SJCRH30 (cell line): ENCODE results near the gene PTCD2. TPM values are rescaled to one million over a fixed set of nuclear protein-coding genes. Genes with fewer than 3 reads are reported as not detected.
A peak's percentile ranks its signal among the peaks of the same experiment; 100 is the strongest.

Experiments
- DNase-seq, 2 experiments: peaks; one replicate each; pipeline ENCODE4 v3.0.0-alpha.2; 2015 to 2020
- H3K27ac ChIP-seq: fragments of 250-450 bp; sonication (Bioruptor Pico); 2 replicates; pipeline ENCODE4 v1.5.1; 2020; ENCODE audit warnings: mild to moderate bottlenecking, moderate library complexity
- H3K27me3 ChIP-seq: fragments of 250-450 bp; sonication (Bioruptor Pico); 2 replicates; pipeline ENCODE4 v1.5.1; 2020; ENCODE audit warnings: mild to moderate bottlenecking, moderate library complexity
- H3K36me3 ChIP-seq: fragments of 250-450 bp; sonication (Bioruptor Pico); 2 replicates; pipeline ENCODE4 v1.5.1; 2020; ENCODE audit warnings: mild to moderate bottlenecking, moderate library complexity
- H3K4me1 ChIP-seq: fragments of 250-450 bp; sonication (Bioruptor Pico); 2 replicates; pipeline ENCODE4 v1.5.1; 2020; ENCODE audit warnings: mild to moderate bottlenecking, moderate library complexity
- H3K4me3 ChIP-seq: fragments of 250-450 bp; sonication (Bioruptor Pico); 2 replicates; pipeline ENCODE4 v1.5.1; 2020; ENCODE audit warnings: mild to moderate bottlenecking, moderate library complexity
- H3K9me3 ChIP-seq: fragments of 250-450 bp; sonication (Bioruptor Pico); replicated peaks from 2 replicates; pipeline ENCODE4 v1.5.1; 2020; ENCODE audit warnings: mild to moderate bottlenecking, moderate library complexity
- total RNA-seq: library from RNA; depleted of rRNA; stranded (reverse); fragments of >200 nt; shearing (Covaris generic); gene quantifications from 2 replicates; pipeline ENCODE4 v1.2.3, GENCODE V29; 2014

PTCD2 gene
- total RNA-seq, 1 experiment from 2014 or later: 12.7 TPM

GRCh38 chr5:72372923-72373322, 52.8 kb downstream of the PTCD2 start:
- DNase-seq: no peak
- H3K4me1 ChIP-seq: peaks cover 22% of the 10 kb centered on the region
- H3K4me3 ChIP-seq: no peak overlapping the region
- no peak overlapping the region for H3K27ac ChIP-seq
- H3K9me3 ChIP-seq: no peaks in the 10 kb centered on the region
- no peaks in the 10 kb centered on the region for H3K36me3 ChIP-seq
- no peaks in the 10 kb centered on the region for H3K27me3 ChIP-seq

GRCh38 chr5:72374844-72375243, 54.7 kb downstream of the PTCD2 start:
- H3K36me3 ChIP-seq: no peaks in the 10 kb centered on the region

GRCh38 chr5:72376381-72376780, 56.2 kb downstream of the PTCD2 start:
- no peaks in the 10 kb centered on the region for H3K36me3 ChIP-seq
- peak in 1 of 2 experiments; percentile 31 for DNase-seq
- no peak overlapping the region for H3K4me3 ChIP-seq
- H3K4me1 ChIP-seq: peaks cover 56% of the 10 kb centered on the region
- H3K27me3 ChIP-seq: no peaks in the 10 kb centered on the region
- H3K27ac ChIP-seq: peak overlapping the region; percentile 99
- H3K9me3 ChIP-seq: no peaks in the 10 kb centered on the region

More at GRCh38 chr5:72374844-72375243, 54.7 kb downstream of the PTCD2 start:
- DNase-seq: no peak
- no peak overlapping the region for H3K4me3 ChIP-seq
- no peaks in the 10 kb centered on the region for H3K27me3 ChIP-seq
- H3K4me1 ChIP-seq: peaks cover 41% of the 10 kb centered on the region
- no peaks in the 10 kb centered on the region for H3K9me3 ChIP-seq
- no peak overlapping the region for H3K27ac ChIP-seq

- H3K27me3 ChIP-seq: no peaks in the 10 kb centered on the region
- H3K4me1 ChIP-seq: peaks cover 60% of the 10 kb centered on the region
- peak overlapping the region; percentile 17 for H3K4me3 ChIP-seq
- no peaks in the 10 kb centered on the region for H3K9me3 ChIP-seq
- H3K36me3 ChIP-seq: no peaks in the 10 kb centered on the region
- H3K27ac ChIP-seq: peak overlapping the region; percentile 99
- peak; percentile 96 to 99 for DNase-seq
Measured at GRCh38 chr5:72377910-72378638, 57.9 kb downstream of the PTCD2 start.

GRCh38 chr5:72378639-72379289, 58.6 kb downstream of the PTCD2 start:
- H3K36me3 ChIP-seq: no peaks in the 10 kb centered on the region
- no peaks in the 10 kb centered on the region for H3K9me3 ChIP-seq
- no peaks in the 10 kb centered on the region for H3K27me3 ChIP-seq
- DNase-seq: peak; percentile 90 to 98
- no peak overlapping the region for H3K4me3 ChIP-seq
- H3K27ac ChIP-seq: peak overlapping the region; percentile 99
- peaks cover 64% of the 10 kb centered on the region for H3K4me1 ChIP-seq

- DNase-seq: no peak
- Histone ChIP-seq H3K27me3 (no peaks in the 10 kb centered on the region), H3K9me3 (no peaks in the 10 kb centered on the region), H3K27ac (peak overlapping the region; percentile 99), H3K4me1 (peaks cover 66% of the 10 kb centered on the region), H3K36me3 (no peaks in the 10 kb centered on the region), H3K4me3 (no peak overlapping the region)
Measured at GRCh38 chr5:72379936-72380335, 59.8 kb downstream of the PTCD2 start.

GRCh38 chr5:72380492-72381274, 60.5 kb downstream of the PTCD2 start:
- H3K27me3 ChIP-seq: no peaks in the 10 kb centered on the region
- no peak overlapping the region for H3K4me3 ChIP-seq
- peaks cover 64% of the 10 kb centered on the region for H3K4me1 ChIP-seq
- DNase-seq: peak in 1 of 2 experiments; percentile 44
- H3K9me3 ChIP-seq: no peaks in the 10 kb centered on the region
- H3K27ac ChIP-seq: peak overlapping the region; percentile 99
- H3K36me3 ChIP-seq: no peaks in the 10 kb centered on the region

- Histone ChIP-seq H3K27ac (no peak overlapping the region), H3K27me3 (no peaks in the 10 kb centered on the region), H3K4me1 (peaks cover 56% of the 10 kb centered on the region), H3K9me3 (no peaks in the 10 kb centered on the region), H3K36me3 (no peaks in the 10 kb centered on the region), H3K4me3 (no peak overlapping the region)
- no peak for DNase-seq
Measured at GRCh38 chr5:72383280-72383679, 63.1 kb downstream of the PTCD2 start.

- Histone ChIP-seq H3K27ac (no peak overlapping the region), H3K4me3 (no peak overlapping the region), H3K4me1 (peaks cover 56% of the 10 kb centered on the region), H3K27me3 (no peaks in the 10 kb centered on the region), H3K9me3 (no peaks in the 10 kb centered on the region), H3K36me3 (no peaks in the 10 kb centered on the region)
- DNase-seq: no peak
Measured at GRCh38 chr5:72383726-72384125, 63.6 kb downstream of the PTCD2 start.

GRCh38 chr5:72386639-72387038, 66.5 kb downstream of the PTCD2 start:
- no peak overlapping the region for H3K4me3 ChIP-seq
- H3K27me3 ChIP-seq: no peaks in the 10 kb centered on the region
- H3K36me3 ChIP-seq: no peaks in the 10 kb centered on the region
- H3K9me3 ChIP-seq: no peaks in the 10 kb centered on the region
- DNase-seq: no peak
- H3K27ac ChIP-seq: no peak overlapping the region
- H3K4me1 ChIP-seq: peaks cover 28% of the 10 kb centered on the region

- H3K4me3 ChIP-seq: no peak overlapping the region
- H3K4me1 ChIP-seq: peaks cover 39% of the 10 kb centered on the region
- DNase-seq: peak in 1 of 2 experiments; percentile 61
- H3K36me3 ChIP-seq: no peaks in the 10 kb centered on the region
- peak overlapping the region; percentile 58 for H3K27ac ChIP-seq
- no peaks in the 10 kb centered on the region for H3K27me3 ChIP-seq
- no peaks in the 10 kb centered on the region for H3K9me3 ChIP-seq
Measured at GRCh38 chr5:72387985-72388384, 67.8 kb downstream of the PTCD2 start.

- Histone ChIP-seq H3K27ac (peak overlapping the region; percentile 58), H3K27me3 (no peaks in the 10 kb centered on the region), H3K4me3 (no peak overlapping the region), H3K36me3 (no peaks in the 10 kb centered on the region), H3K4me1 (peaks cover 37% of the 10 kb centered on the region), H3K9me3 (no peaks in the 10 kb centered on the region)
- DNase-seq: no peak
Measured at GRCh38 chr5:72388646-72389045, 68.5 kb downstream of the PTCD2 start.

- Histone ChIP-seq H3K36me3 (no peaks in the 10 kb centered on the region), H3K9me3 (no peaks in the 10 kb centered on the region), H3K27me3 (no peaks in the 10 kb centered on the region), H3K4me3 (no peak overlapping the region), H3K27ac (no peak overlapping the region), H3K4me1 (peaks cover 34% of the 10 kb centered on the region)
- no peak for DNase-seq
Measured at GRCh38 chr5:72390836-72391235, 70.7 kb downstream of the PTCD2 start.

- Histone ChIP-seq H3K36me3 (no peaks in the 10 kb centered on the region), H3K4me1 (peaks cover 29% of the 10 kb centered on the region), H3K4me3 (no peak overlapping the region), H3K27me3 (no peaks in the 10 kb centered on the region), H3K27ac (no peak overlapping the region), H3K9me3 (no peaks in the 10 kb centered on the region)
- peak in 1 of 2 experiments; percentile 26 for DNase-seq
Measured at GRCh38 chr5:72392326-72392733, 72.2 kb downstream of the PTCD2 start.

- no peaks in the 10 kb centered on the region for H3K9me3 ChIP-seq
- H3K4me3 ChIP-seq: no peak overlapping the region
- no peaks in the 10 kb centered on the region for H3K27me3 ChIP-seq
- DNase-seq: no peak
- peaks cover 22% of the 10 kb centered on the region for H3K4me1 ChIP-seq
- no peaks in the 10 kb centered on the region for H3K36me3 ChIP-seq
- H3K27ac ChIP-seq: no peak overlapping the region
Measured at GRCh38 chr5:72393052-72393451, 72.9 kb downstream of the PTCD2 start.
